Measurements from ENCODE around the gene SPANXB1.
A peak's percentile ranks its signal among the peaks of the same experiment; 100 is the strongest.
"Not testable (repeated sequence)": the region's sequence is repeated elsewhere in the genome, so short reads cannot be mapped to it uniquely, and the experiment has no call there.

Gene SPANXB1, protein sequence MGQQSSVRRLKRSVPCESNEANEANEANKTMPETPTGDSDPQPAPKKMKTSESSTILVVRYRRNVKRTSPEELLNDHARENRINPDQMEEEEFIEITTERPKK

GRCh38 chrX:141002568-141002967 lies at the start of gene SPANXB1:
TSS of gene SPANXB1 (plus strand) at chrX:141002594. CDS start at chrX:141002694, 100 bp downstream.
- H3K36me3 Mint-ChIP-seq (ENCODE audit: low read depth); H3K27ac Mint-ChIP-seq; H3K4me3 Mint-ChIP-seq; H3K27me3 Mint-ChIP-seq (ENCODE audit: low read depth); H3K4me1 Mint-ChIP-seq: not testable (repeated sequence)
- peaks cover 11% of the 10 kb centered on the region for H3K9me3 Mint-ChIP-seq

- Mint-ChIP-seq H3K9me3 (peaks cover 14% of the 10 kb centered on the region), H3K4me3 (no peak overlapping the region)
- TF ChIP-seq CTCF (IDR thresholded peaks at IDR 0.05; ENCODE audit: unreplicated experiment in 3 of 3), result no peak
These were observed 35.4 kb upstream of the SPANXB1 start for GRCh38 chrX:140967036-140967435.

DNA sequence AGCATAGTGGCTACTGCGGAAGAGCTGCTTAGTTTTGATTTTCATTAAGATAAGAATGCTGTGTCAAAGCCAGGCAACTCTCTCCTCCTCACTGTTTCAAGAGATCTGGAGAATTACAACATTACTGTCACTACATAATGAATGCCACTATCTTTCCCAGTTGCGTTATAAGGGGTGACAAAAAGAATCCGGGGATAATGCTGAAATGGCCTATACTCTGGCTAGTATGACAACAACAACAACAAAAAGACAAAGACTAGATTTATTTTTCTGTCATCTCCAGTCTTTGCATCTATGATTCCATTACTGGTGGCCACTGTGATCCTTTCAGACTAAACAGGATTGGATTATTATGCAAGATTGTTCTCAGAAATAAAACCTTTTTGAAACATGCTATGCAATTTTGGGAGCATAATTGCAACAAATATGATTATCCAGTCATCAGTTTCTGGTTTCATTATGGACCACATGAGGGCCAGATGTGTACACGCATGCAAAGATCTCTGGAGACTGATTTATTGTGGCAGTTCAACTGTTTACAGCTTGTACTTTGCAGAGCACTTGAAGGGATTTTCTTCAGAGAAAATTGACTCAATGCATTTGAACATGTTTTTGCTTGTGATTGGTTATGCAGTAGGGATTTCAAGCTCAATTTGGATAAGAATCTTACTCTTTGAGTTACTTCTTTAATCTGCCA lies 31.1 kb upstream of the SPANXB1 start:
- Mint-ChIP-seq H3K27me3 (ENCODE audit: low read depth) (no peaks in the 10 kb centered on the region), H3K4me3 (no peak overlapping the region), H3K36me3 (ENCODE audit: low read depth) (no peaks in the 10 kb centered on the region)

More at GRCh38 chrX:140967036-140967435, 35.4 kb upstream of the SPANXB1 start:
- no peaks in the 10 kb centered on the region for H3K27me3 Mint-ChIP-seq (ENCODE audit: low read depth)
- no peaks in the 10 kb centered on the region for H3K36me3 Mint-ChIP-seq (ENCODE audit: low read depth)
- no peak overlapping the region for H3K27ac Mint-ChIP-seq
- H3K4me1 Mint-ChIP-seq, result no peaks in the 10 kb centered on the region

DNA sequence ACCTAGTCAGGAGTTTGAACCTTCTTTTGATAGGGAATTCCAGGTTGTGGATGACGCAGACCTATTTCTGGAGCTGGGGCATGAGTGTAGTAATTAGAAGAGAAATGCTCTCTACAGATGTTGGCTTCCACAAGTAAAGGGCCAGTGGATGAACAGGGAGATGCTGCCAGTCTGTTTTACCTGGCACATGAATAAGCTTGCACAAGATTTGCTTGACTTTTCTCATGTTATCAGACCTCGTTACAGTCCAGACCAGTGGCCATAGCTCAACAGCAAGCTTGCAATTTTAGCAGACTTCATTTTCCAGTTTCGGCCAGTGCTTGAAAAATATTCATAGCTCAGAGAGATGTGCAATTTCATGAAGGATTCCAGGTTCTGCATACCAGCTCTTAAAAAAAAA lies 26.9 kb upstream of the SPANXB1 start:
- Mint-ChIP-seq H3K9me3 (peaks cover 2% of the 10 kb centered on the region), H3K4me3 (no peak overlapping the region), H3K27me3 (ENCODE audit: low read depth) (no peaks in the 10 kb centered on the region), H3K4me1 (no peaks in the 10 kb centered on the region), H3K36me3 (ENCODE audit: low read depth) (no peaks in the 10 kb centered on the region), H3K27ac (no peak overlapping the region)
- no peak for TF ChIP-seq CTCF (IDR thresholded peaks at IDR 0.05; ENCODE audit: unreplicated experiment in 3 of 3)

More for the DNA sequence above, 31.1 kb upstream of the SPANXB1 start:
- Mint-ChIP-seq H3K4me1 (no peaks in the 10 kb centered on the region), H3K27ac (no peak overlapping the region), H3K9me3 (peaks cover 6% of the 10 kb centered on the region)
- TF ChIP-seq CTCF (IDR thresholded peaks at IDR 0.05; ENCODE audit: unreplicated experiment in 3 of 3), result no peak

DNA sequence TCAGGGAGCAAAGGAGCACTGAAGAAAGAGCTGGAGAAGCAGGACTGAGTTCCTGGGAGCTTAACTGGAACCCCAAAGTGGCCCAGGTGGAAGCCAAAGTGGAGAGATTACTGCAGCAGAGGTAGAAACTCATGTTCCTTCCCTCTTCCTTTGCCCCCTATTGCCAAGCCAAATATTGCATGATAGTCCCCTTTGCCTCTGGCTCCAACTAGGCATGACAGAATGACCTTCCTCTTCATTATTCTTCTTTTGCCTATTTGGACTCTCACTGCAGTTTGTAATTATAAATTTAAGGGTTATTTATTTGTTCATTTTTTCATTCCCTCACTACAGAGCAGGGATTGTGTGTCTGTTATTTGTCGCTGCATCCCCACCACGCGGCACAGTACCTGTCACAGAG lies 22.1 kb upstream of the SPANXB1 start:
- TF ChIP-seq CTCF (IDR thresholded peaks at IDR 0.05; ENCODE audit: unreplicated experiment in 3 of 3), result no peak
- Mint-ChIP-seq H3K9me3 (peaks cover 2% of the 10 kb centered on the region), H3K27me3 (ENCODE audit: low read depth) (no peaks in the 10 kb centered on the region), H3K4me3 (no peak overlapping the region), H3K27ac (no peak overlapping the region), H3K36me3 (ENCODE audit: low read depth) (no peaks in the 10 kb centered on the region), H3K4me1 (no peaks in the 10 kb centered on the region)

GRCh38 chrX:140983730-140984129 lies 18.7 kb upstream of the SPANXB1 start:
- Mint-ChIP-seq H3K4me1 (no peaks in the 10 kb centered on the region), H3K27me3 (ENCODE audit: low read depth) (no peaks in the 10 kb centered on the region), H3K36me3 (ENCODE audit: low read depth) (no peaks in the 10 kb centered on the region), H3K9me3 (peaks cover 3% of the 10 kb centered on the region), H3K4me3 (no peak overlapping the region), H3K27ac (peak overlapping the region; percentile 69 to 90 (median 87))
- TF ChIP-seq CTCF (IDR thresholded peaks at IDR 0.05; ENCODE audit: unreplicated experiment in 3 of 3), result no peak

DNA sequence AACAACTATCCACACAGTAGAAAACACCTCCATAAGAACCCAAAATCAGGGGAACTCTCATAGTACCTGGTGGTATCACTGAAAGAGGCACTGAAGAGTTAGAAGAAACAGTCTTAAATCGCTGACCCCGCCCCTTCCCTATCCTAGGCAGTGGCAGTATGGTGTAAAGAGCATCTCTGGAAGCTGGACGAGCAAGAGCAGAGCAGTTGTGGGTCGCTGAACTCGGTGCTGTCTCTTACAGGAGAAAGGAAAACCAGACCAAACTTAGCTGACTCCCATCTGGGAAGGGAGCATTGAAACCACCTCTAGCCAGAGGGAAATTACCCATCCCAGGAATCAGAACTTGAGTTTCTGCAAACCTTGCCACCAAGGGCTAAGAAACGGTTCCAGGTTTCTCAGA lies 2.8 kb downstream of the SPANXB1 start:
- not testable (repeated sequence) for H3K4me1 Mint-ChIP-seq; H3K36me3 Mint-ChIP-seq (ENCODE audit: low read depth); H3K27me3 Mint-ChIP-seq (ENCODE audit: low read depth); H3K4me3 Mint-ChIP-seq; H3K27ac Mint-ChIP-seq
- H3K9me3 Mint-ChIP-seq, result peaks cover 11% of the 10 kb centered on the region

GRCh38 chrX:141044246-141044645 lies 41.9 kb downstream of the SPANXB1 start:
- not testable (repeated sequence) for H3K27me3 Mint-ChIP-seq (ENCODE audit: low read depth); H3K4me3 Mint-ChIP-seq; H3K27ac Mint-ChIP-seq; H3K4me1 Mint-ChIP-seq; H3K36me3 Mint-ChIP-seq (ENCODE audit: low read depth); H3K9me3 Mint-ChIP-seq

DNA sequence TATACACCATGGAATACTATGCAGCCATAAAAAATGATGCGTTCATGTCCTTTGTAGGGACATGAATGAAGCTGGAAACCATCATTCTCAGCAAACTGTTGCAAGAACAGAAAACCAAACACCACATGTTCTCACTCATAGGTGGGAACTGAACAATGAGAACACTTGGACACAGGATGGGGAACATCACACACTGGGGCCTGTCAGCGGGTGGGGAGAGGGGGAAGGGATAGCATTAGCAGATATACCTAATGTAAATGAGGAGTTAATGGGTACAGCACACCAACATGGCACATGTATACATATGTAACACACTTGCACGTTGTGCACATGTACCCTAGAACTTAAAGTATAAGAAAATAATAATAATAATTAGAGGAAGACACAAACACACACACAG lies 47.5 kb downstream of the SPANXB1 start:
- not testable (repeated sequence) for H3K9me3 Mint-ChIP-seq; H3K36me3 Mint-ChIP-seq (ENCODE audit: low read depth); H3K4me1 Mint-ChIP-seq; H3K27me3 Mint-ChIP-seq (ENCODE audit: low read depth); H3K27ac Mint-ChIP-seq; H3K4me3 Mint-ChIP-seq

All from nephron (organoid).